ENCODE data around the gene ACBD4.

DNA sequence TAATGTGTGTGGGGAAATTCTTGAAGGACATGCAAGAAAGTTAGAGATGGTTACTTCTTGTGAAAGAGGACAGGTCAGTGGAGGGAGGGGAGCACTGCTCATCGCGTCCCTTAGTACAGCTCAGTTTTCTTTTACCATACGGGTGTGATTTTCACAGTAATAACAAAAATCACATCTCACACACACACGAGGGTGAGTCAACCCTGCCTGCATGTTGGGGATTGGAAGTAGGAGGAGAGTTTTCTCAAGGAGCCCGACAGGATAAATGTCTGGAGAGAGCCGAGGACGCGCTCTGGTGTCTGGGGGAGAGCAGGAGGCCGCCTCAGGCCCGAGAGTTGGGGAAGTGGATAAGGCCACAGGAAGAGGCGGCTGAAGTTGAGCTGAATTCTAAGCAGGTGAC lies 19.6 kb upstream of the ACBD4 start:
- TF ChIP-seq CTCF (conservative IDR thresholded peaks at IDR 0.05; ENCODE audit: low read depth, low read length), result no peak
- TF ChIP-seq EZH2 (IDR thresholded peaks at IDR 0.05; ENCODE audit: borderline replicate concordance, low read depth, low read length, poor library complexity, severe bottlenecking), result no peak
